ENCODE measurements around the gene ECHDC3.

GRCh38 chr10:11699550-11700097, 42.6 kb upstream of the ECHDC3 start:
- TF ChIP-seq REST (IDR thresholded peaks at IDR 0.05; ENCODE audit: low read depth) (no peak), SRF (IDR thresholded peaks at IDR 0.05; ENCODE audit: low read depth) (no peak), POLR2A (IDR thresholded peaks at IDR 0.05; ENCODE audit: borderline replicate concordance, extremely low read depth, insufficient read depth, insufficient read length) (no peak), EZH2phosphoT487 (IDR thresholded peaks at IDR 0.05; ENCODE audit: borderline replicate concordance) (no peak)
- TF ChIP-seq, protein P1, sequence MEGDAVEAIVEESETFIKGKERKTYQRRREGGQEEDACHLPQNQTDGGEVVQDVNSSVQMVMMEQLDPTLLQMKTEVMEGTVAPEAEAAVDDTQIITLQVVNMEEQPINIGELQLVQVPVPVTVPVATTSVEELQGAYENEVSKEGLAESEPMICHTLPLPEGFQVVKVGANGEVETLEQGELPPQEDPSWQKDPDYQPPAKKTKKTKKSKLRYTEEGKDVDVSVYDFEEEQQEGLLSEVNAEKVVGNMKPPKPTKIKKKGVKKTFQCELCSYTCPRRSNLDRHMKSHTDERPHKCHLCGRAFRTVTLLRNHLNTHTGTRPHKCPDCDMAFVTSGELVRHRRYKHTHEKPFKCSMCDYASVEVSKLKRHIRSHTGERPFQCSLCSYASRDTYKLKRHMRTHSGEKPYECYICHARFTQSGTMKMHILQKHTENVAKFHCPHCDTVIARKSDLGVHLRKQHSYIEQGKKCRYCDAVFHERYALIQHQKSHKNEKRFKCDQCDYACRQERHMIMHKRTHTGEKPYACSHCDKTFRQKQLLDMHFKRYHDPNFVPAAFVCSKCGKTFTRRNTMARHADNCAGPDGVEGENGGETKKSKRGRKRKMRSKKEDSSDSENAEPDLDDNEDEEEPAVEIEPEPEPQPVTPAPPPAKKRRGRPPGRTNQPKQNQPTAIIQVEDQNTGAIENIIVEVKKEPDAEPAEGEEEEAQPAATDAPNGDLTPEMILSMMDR (IDR thresholded peaks at IDR 0.05 in 2 of 3, conservative IDR thresholded peaks at IDR 0.05 in 1 of 3; ENCODE audit: borderline replicate concordance in 1 of 3, insufficient read depth in 1 of 3, low read depth in 2 of 3, low read length in 2 of 3): no peak
